Suprapubic skin (tissue), 4 donors: ENCODE results near the gene PTPRJ.

Experiments used
- CTCF ChIP-seq, 2 donors: fragments of 200-600 bp in 1 of 2; fragments of 450-650 bp in 1 of 2; sonication (generic) in 1 of 2; IDR thresholded peaks; one replicate each; pipeline ENCODE4 v1.5.1; 2016 to 2019; ENCODE audit warnings: antibody characterized with exemption in 2 of 2, mild to moderate bottlenecking in 1 of 2, moderate library complexity in 1 of 2
- EP300 ChIP-seq: sonication (generic); formaldehyde crosslinking; IDR thresholded peaks from one replicate; pipeline ENCODE4 v1.6.1; 2017; ENCODE audit warnings: antibody characterized with exemption
- POLR2A ChIP-seq, 2 donors: fragments of 450-650 bp; IDR thresholded peaks; one replicate each; pipeline ENCODE4 v1.6.1; 2017; ENCODE audit warnings: antibody characterized with exemption in 2 of 2, mild to moderate bottlenecking in 2 of 2, moderate library complexity in 2 of 2
- POLR2AphosphoS5 ChIP-seq, 3 donors: sonication (generic); formaldehyde crosslinking; IDR thresholded peaks; one replicate each; pipeline ENCODE4 v1.6.1; 2017; ENCODE audit warnings: antibody characterized with exemption in 3 of 3

DNA sequence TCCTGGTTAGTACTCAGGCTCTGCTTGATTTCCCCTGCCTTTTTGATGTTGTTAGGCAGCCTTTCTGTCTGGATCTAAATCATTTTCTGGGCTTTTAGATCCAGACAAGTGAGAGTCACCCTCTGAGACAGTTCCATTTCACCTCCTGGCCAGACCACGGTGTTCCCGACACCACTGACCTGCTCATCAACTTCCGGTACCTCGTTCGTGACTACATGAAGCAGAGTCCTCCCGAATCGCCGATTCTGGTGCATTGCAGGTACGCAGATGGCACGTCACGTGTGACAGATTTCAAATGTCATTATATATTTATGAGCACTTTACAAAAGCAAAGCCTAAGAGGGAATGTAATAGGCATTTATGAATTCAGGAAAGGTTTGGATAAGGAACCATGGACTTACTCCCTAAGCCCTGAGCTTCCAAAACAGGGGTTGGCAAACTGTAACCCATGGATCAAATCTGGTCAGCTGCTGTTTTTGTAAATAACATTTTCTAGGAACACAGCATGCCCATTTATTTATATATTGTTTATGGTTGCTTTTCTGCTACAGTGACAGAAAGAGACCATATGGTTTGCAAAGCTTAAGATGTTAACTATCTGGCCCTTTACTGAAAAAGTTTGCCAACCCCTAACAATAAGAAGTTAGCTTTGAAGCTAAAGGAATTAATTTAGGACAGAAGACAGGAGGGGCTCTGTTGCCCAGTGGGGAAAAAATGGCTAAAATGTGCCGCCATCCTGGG is 183.2 kb downstream of the PTPRJ start:
- TF ChIP-seq POLR2A (IDR thresholded peaks at IDR 0.05) (no peak), CTCF (IDR thresholded peaks at IDR 0.05) (no peak), EP300 (no peak), POLR2AphosphoS5 (IDR thresholded peaks at IDR 0.05) (no peak)
